Breast epithelium (tissue), 4 donors: Measurements from ENCODE around the gene DBN1. TPM values are rescaled to one million over a fixed set of nuclear protein-coding genes. Genes with fewer than 3 reads are reported as not detected.

Experiments
- DNase-seq, 2 donors: peaks; one replicate each; pipeline ENCODE4 v3.0.0-alpha.2; 2019; ENCODE audit warnings: low spot score in 2 of 2
- H3K27ac ChIP-seq, 2 donors: fragments of 200-600 bp; sonication (generic) in 1 of 2; one replicate each; pipeline ENCODE4 v1.5.1; 2016 to 2019; ENCODE audit warnings: mild to moderate bottlenecking in 1 of 2
- H3K27me3 ChIP-seq, 2 donors: fragments of 200-600 bp; sonication (generic) in 1 of 2; one replicate each; pipeline versions ENCODE4 v1.5.1 to v1.6.0; 2017 to 2019; ENCODE audit warnings: control low read depth in 1 of 2, mild to moderate bottlenecking in 1 of 2
- H3K36me3 ChIP-seq: fragments of 200-600 bp; one replicate; pipeline ENCODE4 v1.5.1; 2019
- H3K4me1 ChIP-seq, 2 donors: fragments of 200-600 bp; sonication (generic); one replicate each; pipeline ENCODE4 v1.5.1; 2016 to 2019; ENCODE audit warnings: control low read depth in 1 of 2
- H3K4me3 ChIP-seq, 3 donors: fragments of 200-600 bp; sonication (generic); 1 replicate in 2 of 3; 2 replicates in 1 of 3; pipeline ENCODE4 v1.5.1; 2016 to 2019; ENCODE audit warnings: mild to moderate bottlenecking in 3 of 3, moderate library complexity in 2 of 3
- H3K9me3 ChIP-seq, 2 donors: fragments of 200-600 bp; sonication (generic) in 1 of 2; one replicate each; pipeline ENCODE4 v1.5.1; 2016 to 2019; ENCODE audit warnings: control low read depth in 1 of 2
- CTCF ChIP-seq, 3 donors: fragments of 450-650 bp; IDR thresholded peaks; one replicate each; pipeline ENCODE4 v1.5.1; 2016 to 2017; ENCODE audit warnings: antibody characterized with exemption in 3 of 3, mild to moderate bottlenecking in 3 of 3, moderate library complexity in 3 of 3
- POLR2A ChIP-seq: fragments of 450-650 bp; IDR thresholded peaks from one replicate; pipeline ENCODE4 v1.6.1; 2016; ENCODE audit warnings: antibody characterized with exemption, mild to moderate bottlenecking, moderate library complexity
- POLR2AphosphoS5 ChIP-seq, 3 donors: sonication (generic); formaldehyde crosslinking; IDR thresholded peaks; one replicate each; pipeline ENCODE4 v1.6.1; 2017; ENCODE audit warnings: antibody characterized with exemption in 3 of 3
- intact Hi-C: fragments of 100-400 bp; cut with DNase I; formaldehyde crosslinking; loops from one replicate; pipeline ENCODE4 v1.15.1; 2023; ENCODE audit warnings: low total_unique reads
- total RNA-seq, 3 donors: library from RNA; depleted of rRNA; stranded (reverse); fragments of >200 nt; gene quantifications; one replicate each; pipeline ENCODE4 v1.1.0, GENCODE V29; 2016

The DBN1 gene
- total RNA-seq, 3 donors from 2014 or later = 30.7 to 94.6 (median 61.3) TPM

GRCh38 chr5:177509991-177510566 lies 36.6 kb upstream of the DBN1 start:
- H3K27ac ChIP-seq = peak overlapping the region in 1 of 2 donors; percentile 19
- intact Hi-C loops = no loop called here
- no peaks in the 10 kb centered on the region for H3K4me1 ChIP-seq
- no peaks in the 10 kb centered on the region for H3K27me3 ChIP-seq
- TF ChIP-seq POLR2A (no peak), CTCF (IDR thresholded peaks at IDR 0.05) (no peak), POLR2AphosphoS5 (IDR thresholded peaks at IDR 0.05) (no peak)
- no peaks in the 10 kb centered on the region for H3K9me3 ChIP-seq
- H3K4me3 ChIP-seq = peak overlapping the region in 1 of 3 donors; percentile 40
- no peak for DNase-seq
- H3K36me3 ChIP-seq = peaks cover 20% of the 10 kb centered on the region

GRCh38 chr5:177509381-177509951 lies 36.0 kb upstream of the DBN1 start, which contains the start of gene DOK3:
TSS of gene DOK3 (minus strand) at chr5:177509826. CDS start at chr5:177509540, 286 bp downstream.
- H3K27ac ChIP-seq = peak within 1 kb of the TSS in 1 of 2 donors; percentile 19
- H3K36me3 ChIP-seq = peaks cover 20% of the 10 kb centered on the region
- no peaks in the 10 kb centered on the region for H3K9me3 ChIP-seq
- peak within 1 kb of the TSS; percentile 30 to 44 (median 40) for H3K4me3 ChIP-seq
- no peaks in the 10 kb centered on the region for H3K4me1 ChIP-seq
- no peaks in the 10 kb centered on the region for H3K27me3 ChIP-seq
- no peak for DNase-seq
- intact Hi-C loops = no loop called here
- TF ChIP-seq CTCF (IDR thresholded peaks at IDR 0.05) (no peak), POLR2A (no peak), POLR2AphosphoS5 (IDR thresholded peaks at IDR 0.05) (no peak)

- DNase-seq = no peak
- Histone ChIP-seq H3K27ac (peak overlapping the region in 1 of 2 donors; percentile 3), H3K27me3 (no peaks in the 10 kb centered on the region), H3K4me1 (no peaks in the 10 kb centered on the region), H3K4me3 (peak overlapping the region; percentile 30 to 44 (median 40)), H3K9me3 (no peaks in the 10 kb centered on the region), H3K36me3 (peaks cover 20% of the 10 kb centered on the region)
- TF ChIP-seq CTCF (IDR thresholded peaks at IDR 0.05) = no peak
- TF ChIP-seq POLR2AphosphoS5 (IDR thresholded peaks at IDR 0.05) = no peak
- no peak for TF ChIP-seq POLR2A
- intact Hi-C loops = no loop called here
These were observed 35.4 kb upstream of the DBN1 start for GRCh38 chr5:177508837-177509236.

- Histone ChIP-seq H3K27ac (no peak overlapping the region), H3K4me1 (no peaks in the 10 kb centered on the region), H3K9me3 (no peaks in the 10 kb centered on the region), H3K36me3 (peaks cover 14% of the 10 kb centered on the region), H3K4me3 (peak overlapping the region; percentile 30 to 44 (median 40)), H3K27me3 (no peaks in the 10 kb centered on the region)
- DNase-seq = no peak
- intact Hi-C loops = no loop called here
- TF ChIP-seq POLR2AphosphoS5 (IDR thresholded peaks at IDR 0.05) (no peak), CTCF (IDR thresholded peaks at IDR 0.05) (no peak), POLR2A (no peak)
These were observed 34.8 kb upstream of the DBN1 start for GRCh38 chr5:177508221-177508611.

GRCh38 chr5:177507596-177508220 lies 34.3 kb upstream of the DBN1 start:
- peak overlapping the region; percentile 30 to 44 (median 40) for H3K4me3 ChIP-seq
- TF ChIP-seq POLR2A = no peak
- DNase-seq = no peak
- H3K27ac ChIP-seq = no peak overlapping the region
- intact Hi-C loops = no loop called here
- no peaks in the 10 kb centered on the region for H3K27me3 ChIP-seq
- peaks cover 12% of the 10 kb centered on the region for H3K36me3 ChIP-seq
- H3K9me3 ChIP-seq = no peaks in the 10 kb centered on the region
- no peaks in the 10 kb centered on the region for H3K4me1 ChIP-seq
